ENCODE measurements around the gene RELCH.

RELCH gene

DNA sequence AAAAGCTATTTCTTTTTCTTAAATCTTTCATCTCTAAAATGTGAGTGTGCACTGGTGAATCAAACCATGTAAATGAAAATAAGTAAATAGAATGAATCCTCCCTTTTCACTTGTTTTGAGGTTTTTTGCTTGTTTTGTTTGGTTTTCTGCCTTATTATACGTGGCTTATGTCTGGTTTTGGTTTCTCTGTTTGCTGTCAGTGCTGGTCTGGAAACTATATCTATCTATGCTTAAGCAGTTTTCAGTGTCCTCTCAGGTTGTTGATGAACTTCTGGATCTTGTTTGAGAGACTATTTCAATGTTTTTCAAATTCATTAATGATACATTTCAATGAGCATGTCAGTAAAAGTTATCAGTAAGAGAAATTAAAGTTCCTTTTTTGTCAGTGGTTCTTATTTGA is 90.0 kb downstream of the RELCH start:
- no peak for DNase-seq

- DNase-seq, result no peak
Measured at GRCh38 chr18:62279561-62279960, 92.5 kb downstream of the RELCH start.

DNA sequence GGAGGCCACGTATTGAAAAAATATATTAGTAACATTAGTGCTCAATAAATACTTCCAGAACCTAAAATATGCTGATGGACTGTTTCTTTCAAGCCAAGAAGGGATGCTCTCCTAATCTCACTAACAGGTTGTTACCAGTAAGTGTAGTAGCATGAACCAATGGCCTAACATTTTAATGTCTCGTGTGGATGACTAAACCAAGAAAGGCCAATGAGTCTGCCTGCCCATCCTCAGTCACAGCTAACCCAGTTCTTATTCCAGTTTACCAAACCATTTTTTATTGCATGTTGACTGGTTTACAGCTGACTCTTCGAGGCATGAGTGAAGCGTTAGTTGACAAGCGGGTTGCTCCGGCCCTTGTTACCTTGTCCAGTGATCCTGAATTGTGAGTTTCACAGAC is 93.0 kb downstream of the RELCH start:
- no peak for DNase-seq

GRCh38 chr18:62280786-62281185 is 93.7 kb downstream of the RELCH start:
- DNase-seq, result no peak

- DNase-seq, result no peak
Measured at GRCh38 chr18:62281684-62282083, 94.6 kb downstream of the RELCH start.

DNA sequence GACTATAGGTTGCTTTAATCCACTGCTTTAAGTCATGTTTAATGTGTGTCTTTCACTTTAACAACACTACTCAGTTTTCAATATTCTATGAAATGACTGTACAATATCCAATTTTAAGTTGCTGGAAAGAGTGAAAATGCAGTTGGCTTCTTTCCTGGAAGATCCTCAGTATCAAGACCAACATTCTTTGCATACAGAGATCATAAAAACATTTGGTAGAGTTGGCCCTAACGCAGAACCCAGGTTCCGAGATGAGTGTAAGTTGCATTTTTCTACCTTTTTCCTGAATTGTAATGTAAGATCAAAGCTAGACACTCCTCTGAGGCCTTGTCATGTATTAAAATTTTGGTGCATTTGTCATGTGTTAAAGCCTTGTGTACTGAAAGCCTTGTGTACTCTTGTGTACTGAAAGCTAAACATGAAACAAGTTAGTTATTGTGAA is 95.2 kb downstream of the RELCH start:
- DNase-seq, result no peak

GRCh38 chr18:62284637-62285036 is 97.6 kb downstream of the RELCH start:
- DNase-seq, result no peak

DNA sequence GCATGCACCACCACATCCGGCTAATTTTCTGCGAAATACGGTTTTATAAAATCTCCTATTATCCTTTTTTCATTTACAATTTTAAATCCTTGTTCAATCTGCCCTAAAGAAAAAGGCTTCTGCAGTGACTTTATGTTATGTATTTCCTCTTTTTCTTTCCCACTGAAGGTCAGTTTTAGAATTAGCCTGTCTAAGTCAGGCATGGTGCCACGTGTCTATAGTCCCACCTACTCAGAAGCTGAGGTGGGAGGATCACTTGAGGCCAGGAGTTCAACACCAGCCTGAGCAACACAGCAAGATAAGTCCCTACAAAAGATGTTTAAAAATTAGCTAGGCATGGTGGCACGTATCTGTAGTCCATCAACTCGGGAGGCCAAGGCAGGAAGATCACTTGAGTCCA is 98.2 kb downstream of the RELCH start:
- DNase-seq, result no peak

DNA sequence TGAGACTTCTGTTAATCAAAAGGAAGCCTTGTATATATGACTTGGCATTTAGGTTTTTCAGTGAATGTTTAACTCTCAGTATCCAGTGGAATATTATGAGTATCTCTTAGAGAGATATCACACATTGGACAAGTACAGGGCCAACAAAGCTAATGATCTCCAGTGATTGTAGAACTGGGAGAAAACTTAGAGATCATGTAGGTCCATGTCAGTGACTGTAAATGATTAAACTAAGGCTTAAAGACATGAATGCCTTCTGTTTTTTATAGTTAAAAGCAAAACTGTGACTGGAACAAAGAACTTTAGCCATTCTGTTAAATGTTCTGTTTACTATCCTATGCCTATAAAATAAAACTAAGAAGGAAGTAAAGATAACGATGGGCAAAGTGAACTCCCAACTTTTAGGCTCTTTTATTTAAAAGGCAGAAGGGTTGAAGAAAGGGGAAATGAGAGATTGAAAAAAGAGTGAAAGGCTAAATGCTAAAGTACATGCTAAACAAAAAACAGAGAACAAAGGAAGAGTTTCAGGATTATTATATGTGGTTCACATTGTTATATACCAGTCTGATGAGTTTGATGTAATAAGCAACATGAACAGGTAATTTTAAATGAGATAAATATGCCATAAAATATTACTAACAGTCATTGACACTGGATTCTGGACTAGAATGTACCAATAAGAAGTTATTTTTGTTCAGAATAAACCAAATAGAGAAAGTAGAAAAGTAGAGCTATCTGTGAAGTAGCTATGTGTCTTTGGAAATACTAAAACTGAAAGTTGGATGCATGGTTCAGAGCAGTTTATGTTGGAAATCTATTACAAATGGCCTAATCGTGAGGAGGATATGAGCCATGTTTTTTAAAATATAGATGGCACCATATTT is 101.0 kb downstream of the RELCH start:
- no peak for DNase-seq

GRCh38 chr18:62288665-62289008 is 101.6 kb downstream of the RELCH start:
- DNase-seq, result peak in 1 of 2 donors; percentile 3

GRCh38 chr18:62289047-62289446 is 102.0 kb downstream of the RELCH start:
- no peak for DNase-seq

DNA sequence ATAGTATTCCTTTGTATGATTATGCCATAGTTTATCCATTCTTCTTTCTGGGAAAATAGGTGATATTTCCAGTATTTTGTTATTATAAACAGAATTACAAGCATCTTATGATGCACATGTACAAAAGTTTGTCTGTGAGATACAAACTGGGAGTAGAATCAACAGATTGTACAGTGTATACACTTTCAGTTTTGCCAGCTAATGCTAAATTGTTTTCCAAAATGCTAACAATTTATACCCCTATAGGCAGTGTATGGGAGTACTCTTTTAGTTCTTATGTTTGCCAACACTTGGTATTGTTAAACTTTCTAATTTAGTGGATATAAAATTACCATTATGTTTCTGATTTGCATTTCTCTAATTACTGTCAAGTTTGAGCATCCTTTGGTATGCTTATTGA is 107.0 kb downstream of the RELCH start:
- no peak for DNase-seq

DNA sequence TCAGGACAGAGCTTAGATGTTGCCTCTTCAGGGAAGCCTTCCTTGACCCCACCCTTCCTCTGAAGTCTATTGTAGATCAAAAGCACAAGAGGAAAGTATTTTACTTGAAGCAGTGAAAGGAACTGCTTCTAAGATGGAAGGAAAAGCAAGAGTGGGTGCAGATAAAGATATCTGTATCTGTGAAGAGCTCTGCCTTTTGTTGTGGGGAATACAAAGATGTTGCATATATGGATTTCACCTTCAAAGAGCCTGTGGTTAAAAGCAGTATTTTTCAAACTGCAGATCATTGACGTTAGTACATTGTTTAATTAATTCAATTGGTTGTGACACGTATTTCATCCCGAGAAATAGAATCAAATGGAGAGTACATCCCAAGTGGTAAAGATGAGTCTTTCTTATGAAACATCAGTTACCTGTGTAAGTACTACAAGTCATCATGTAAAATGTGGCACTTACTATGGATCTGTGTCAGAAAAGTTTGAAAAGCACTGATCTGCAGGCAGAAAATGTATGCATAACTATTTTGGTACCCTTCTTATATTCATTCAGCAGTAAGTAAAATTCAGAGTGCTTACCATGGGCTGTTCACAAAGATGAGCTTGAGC is 113.4 kb downstream of the RELCH start:
- DNase-seq, result no peak

GRCh38 chr18:62301322-62301721 is 114.3 kb downstream of the RELCH start:
- no peak for DNase-seq

GRCh38 chr18:62312851-62313250 is 125.8 kb downstream of the RELCH start:
- DNase-seq, result no peak

GRCh38 chr18:62318228-62319180 is 131.4 kb downstream of the RELCH start:
- DNase-seq, result no peak

DNA sequence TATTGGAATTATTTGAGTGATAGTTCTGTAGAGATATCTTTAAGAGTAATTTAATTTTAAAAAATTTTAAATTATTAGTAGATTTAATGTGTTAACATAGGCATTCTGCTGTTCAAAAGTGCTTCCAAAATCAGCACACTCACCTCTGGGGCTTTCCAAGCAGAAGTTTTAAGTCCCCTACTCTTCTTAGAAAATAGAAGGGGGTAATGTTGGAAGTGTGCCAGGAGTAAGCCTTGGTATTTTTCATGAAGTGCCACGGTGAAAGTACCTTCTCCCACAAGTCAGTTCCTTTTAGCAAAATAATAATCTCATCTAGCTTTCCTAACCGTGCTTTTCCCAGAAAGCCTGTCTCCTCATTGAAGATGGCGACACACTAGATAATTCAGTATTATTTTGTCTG is 134.1 kb downstream of the RELCH start:
- DNase-seq, result no peak

DNA sequence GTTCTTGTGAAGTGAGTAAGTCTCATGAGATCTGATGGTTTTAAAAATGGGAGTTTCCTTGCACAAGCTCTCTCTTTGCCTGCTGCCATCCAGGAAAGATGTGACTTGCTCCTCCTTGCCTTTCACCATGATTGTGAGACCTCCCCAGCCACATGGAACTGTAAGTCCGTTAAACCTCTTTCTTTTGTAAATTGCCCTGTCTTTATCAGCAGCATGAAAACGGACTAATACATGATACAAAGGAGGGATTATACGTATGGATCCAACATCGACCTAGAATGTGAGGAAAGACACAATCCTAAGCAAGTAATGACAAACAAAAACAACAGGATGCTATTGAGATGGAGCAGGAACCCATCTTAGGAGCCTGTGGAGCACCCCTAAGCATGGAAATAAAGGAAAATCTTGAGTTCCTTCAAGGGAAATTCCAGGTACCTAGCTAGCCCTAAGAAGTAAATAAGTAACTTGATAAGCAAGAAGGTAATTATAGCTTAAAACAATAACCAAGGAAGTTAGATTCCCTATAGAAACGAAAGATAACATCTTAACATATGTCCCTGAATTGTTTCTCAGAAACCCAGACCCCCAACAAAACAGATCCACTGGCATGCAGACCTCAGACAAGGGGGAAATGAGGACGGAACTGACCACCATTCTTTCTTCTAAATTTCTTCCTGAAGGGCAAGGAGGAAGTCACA is 136.6 kb downstream of the RELCH start:
- DNase-seq, result no peak

GRCh38 chr18:62324181-62324828 is 137.2 kb downstream of the RELCH start:
- no peak for DNase-seq

DNA sequence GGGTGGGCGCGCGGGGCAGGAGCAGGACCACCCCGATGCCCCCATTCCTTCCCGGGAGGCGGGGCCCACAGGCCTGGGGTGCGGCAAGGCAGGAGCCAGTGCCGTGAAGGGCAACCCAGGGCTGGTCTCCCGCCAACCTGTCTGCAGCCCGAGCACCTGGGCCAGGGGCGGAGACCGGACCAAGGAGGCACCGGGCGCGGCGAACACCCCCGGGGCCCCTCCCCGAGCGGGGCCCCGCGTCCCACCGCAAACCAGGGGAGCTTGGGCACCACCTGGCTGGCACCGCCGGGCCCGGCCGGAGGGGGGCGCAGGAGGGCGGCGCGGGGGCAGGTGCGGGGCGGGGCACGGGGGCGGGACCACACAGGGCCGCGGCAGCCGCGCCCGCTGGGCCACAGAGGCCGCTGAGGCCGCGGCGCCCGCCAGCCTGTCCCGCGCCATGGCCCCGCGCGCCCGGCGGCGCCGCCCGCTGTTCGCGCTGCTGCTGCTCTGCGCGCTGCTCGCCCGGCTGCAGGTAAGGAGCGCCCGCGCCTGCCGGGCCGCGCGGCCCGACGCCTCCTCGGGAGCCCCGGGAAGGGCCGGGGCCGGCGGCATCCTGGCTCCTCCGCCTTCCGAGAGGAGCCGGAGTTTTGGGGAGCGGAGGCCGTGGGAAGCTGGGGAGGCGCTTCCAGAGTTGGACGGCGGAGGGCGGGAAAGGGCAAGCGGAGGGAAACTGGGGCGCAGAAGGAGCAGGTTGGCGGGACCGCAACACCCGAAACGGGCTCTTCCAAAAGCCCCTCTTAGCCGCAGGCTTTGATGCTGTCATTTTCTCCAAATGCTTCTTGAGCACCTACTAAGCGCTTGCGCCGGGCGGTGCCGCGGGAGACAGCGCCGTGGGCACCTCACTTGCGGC is 138.1 kb downstream of the RELCH start, which contains the start of gene TNFRSF11A:
TNFRSF11A (plus strand) TSS at position 394 of the 889 bp plus-strand sequence; CDS start at position 437, 43 bp downstream.
- peak; percentile 49 to 61 for DNase-seq

All from CD4-positive, alpha-beta T cell treated with Interleukin-4 for 1 hour (primary cell).